NCI-H748 (cell line): Measurements from ENCODE around the gene TMTC2.

Experiments used
- DNase-seq: peaks from one replicate; lab custom pipeline; 2025; ENCODE audit not compliant: unreplicated experiment; lab: John Stamatoyannopoulos, UW

Gene TMTC2

DNA sequence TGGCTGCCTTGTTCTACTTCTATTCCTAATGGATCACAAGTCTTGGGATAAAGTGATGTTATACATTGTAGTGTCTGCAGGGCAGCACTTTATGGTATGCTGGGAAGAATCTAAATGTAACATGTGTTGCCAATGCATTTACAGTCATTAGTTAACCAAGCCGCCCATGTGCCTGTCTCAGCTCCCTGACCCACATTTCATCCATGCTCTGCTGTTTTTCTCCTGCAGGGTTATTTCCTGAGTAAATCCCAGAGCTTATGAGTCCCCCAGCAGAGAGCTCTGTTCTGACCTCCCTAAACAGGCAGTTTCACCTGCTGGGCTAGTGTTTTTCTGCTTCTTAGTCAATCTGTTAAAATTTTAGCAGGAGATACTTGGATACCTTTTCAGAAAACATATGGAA is 4.4 kb upstream of the TMTC2 start:
- DNase-seq, result no peak

DNA sequence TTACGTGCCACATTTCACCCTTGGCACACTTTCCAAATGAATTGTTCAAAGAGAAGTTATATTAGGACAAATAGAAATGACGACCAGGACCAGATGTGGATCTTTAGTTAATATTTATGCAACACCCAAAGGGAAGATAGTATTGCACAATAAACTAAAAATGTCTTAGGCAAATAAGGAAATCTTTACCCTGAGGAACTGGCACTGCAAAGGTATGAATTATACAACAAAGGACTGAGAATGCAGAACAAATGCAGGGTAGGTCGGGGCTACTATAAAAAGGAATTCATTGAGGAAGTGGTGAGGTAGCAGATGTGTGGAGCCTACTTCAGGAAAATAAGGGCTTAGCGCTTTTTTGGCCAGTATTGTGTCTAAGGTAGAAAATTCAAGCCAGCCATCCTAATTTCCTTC is 3.9 kb upstream of the TMTC2 start:
- no peak for DNase-seq

DNA sequence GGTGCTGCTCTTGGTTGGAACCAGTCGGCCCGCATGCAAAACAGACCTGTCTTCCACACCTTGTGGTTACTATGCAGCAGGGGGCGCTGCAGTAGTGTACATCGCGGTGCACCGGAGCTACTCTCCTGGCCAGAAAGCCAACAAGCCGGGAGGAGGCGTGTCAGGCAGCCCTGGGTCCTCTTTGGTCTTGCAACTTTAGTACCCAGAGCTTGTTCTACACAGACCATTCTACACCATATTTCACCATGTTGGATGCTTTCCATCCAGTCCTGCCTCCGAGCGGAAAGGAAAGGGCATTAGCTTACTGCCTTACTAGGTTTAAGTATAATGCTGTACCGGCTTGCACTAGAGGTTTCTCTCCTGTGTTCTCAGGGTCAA is 927 bp upstream of the TMTC2 start:
- peak; percentile 98 for DNase-seq

DNA sequence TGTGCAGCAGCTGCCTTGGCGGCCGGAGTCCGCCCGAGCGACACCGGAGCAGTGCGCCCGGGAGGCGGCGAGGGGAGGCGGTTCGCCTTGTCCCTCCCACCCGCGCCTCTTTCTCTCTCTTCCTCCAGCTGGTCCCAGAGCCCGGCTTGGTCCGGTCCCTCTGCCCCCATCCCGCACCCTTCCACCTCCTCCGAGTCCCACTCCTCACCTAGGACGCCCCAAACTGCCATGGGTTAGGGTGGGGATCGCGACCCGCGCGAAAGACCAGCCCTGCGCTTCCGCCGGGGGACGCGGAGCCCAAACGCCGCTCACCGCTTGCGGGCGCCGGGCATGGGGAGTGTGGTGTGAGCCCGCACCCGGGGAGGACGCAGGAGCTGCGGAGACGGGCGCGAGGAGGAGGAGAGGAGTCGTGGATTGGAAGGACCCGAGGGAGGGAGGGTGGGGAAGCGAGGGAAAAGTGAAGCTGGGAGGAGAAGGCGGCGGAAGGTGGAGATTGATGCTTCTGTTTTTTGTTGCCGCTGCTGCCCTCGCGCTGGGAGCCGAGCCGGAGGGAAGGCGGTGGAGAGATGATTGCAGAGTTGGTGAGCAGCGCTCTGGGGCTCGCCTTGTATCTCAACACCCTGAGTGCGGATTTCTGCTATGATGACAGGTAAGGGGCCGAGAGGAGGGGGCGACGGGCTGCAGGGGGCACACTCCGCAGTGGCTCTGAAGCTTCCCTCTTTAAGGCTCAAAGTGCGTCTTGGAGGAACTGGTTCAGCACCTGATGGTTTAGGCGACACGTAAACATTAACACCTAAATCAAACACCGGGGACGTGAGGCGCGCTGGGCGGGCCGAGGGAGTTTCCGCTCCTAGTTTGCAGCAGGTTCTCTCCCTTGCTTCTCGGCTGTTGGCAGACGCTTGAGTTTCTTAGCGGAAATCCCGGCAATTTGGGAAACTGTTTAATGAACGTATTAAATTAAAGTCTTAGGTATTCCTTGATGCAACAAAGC is 610 bp downstream of the TMTC2 start:
- peak; percentile 84 for DNase-seq

DNA sequence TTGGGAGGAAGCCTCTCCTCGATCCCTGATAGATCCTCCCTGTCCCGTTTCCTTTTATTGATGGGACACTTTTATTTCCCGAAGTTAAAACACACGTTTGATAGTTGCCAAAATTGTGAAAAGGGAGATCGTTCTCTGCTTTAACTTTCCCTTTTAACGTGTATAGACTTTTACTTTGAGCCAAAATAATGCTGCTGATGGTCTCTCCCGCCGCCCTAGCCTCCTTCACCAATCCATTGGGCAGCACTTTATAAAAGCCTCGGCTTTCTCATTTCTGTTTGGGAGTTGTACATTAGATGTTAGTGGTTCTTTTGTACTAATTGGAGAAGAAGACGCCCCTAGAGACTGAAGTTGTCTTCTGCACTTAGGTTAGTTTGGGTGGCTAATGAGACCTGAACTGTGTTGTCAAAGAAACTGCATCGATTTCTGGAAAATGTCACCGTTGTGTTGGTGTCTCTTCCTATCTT is 1.4 kb downstream of the TMTC2 start:
- DNase-seq, result peak; percentile 47

DNA sequence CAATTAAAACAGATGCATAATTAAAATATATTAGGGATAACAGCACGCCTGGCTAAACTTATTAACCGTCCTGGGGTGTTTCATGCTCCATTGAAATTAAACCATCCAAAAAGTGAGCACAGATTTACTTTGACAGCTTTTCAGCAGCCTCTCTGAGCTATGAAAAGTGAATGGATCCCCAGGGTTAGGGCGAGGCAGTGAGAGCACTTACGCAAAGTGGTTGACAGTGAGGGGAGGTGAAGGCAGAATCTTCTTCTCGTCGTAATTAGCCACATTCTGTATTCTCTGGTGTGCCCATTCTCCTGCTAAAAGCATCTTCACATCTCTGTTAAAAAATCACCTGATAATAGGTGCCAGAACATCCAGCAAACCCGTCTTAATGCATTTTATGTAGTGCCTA is 1.9 kb downstream of the TMTC2 start:
- peak; percentile 30 for DNase-seq

DNA sequence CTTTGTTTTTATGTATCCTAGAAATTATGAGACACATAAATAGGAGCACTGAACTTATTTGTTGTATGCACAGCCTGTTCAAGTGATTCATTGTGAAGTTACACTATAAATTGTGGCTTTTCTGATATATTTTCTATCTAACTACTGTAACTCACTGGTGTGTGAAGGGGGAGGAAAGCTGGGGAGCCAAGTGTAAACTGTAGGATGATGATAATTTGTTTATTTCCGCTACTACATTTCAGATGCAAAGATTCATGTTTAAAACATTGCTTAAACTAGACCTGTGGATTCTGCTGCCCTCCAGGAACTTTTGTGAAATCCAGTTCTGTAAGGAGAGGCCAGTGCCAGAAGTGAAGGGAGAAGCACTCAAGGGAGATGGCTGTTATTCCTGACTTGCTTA is 3.3 kb downstream of the TMTC2 start:
- DNase-seq, result no peak

DNA sequence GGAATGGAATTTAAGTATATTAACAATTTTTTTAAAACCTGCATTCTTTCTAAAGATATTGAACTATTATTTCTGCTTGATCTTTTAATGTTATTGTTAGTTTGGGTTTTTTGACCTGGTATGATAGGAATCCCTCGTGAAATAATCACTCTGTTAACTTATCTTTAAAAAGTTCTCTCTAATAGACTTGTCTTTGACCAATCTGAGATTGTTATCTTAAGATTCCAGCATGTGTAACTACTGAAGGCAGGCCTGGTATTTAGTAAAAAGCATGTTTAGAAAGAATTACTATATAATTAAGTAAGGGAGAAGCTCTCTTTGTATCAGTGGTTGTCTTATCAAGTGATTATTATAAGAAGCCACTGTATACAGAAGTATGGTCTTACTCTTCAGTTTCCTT is 4.8 kb downstream of the TMTC2 start:
- DNase-seq, result no peak

DNA sequence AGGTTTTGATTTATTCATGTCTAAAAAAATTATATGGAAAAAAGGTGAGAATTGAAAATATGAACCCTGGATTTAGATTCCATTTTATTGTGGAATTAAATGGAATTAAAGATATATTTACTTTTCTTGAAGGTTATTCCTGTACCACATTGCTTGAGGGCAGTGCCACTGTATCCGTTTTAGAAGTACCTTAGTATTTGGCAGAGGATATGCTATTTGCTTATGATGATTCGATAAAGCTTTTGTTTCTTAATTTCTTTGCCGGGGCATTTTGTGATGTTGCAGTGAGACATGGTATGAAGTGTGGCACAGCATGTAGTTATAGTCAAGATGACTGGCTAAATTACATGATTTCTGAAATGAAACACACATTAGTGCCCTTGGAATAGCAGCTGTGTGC is 7.6 kb downstream of the TMTC2 start:
- no peak for DNase-seq

DNA sequence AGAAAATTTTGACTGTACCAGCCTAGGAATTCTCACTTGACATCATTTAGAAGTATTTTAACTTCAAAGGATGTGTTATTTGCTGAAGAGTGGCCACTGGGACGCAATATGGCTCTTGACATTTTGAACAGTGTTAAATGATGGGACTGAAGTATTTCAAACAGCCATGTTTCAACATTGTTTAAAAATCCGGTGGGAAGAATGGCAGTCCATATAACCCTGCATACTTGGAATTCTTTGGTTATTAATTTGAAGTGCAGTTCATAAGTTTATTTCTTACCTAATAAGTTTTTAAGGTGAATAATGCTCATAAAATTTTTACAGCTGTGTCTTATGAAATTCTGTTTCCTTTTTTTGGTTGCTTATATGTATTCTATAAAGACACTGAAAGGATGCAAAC is 8.3 kb downstream of the TMTC2 start:
- no peak for DNase-seq

DNA sequence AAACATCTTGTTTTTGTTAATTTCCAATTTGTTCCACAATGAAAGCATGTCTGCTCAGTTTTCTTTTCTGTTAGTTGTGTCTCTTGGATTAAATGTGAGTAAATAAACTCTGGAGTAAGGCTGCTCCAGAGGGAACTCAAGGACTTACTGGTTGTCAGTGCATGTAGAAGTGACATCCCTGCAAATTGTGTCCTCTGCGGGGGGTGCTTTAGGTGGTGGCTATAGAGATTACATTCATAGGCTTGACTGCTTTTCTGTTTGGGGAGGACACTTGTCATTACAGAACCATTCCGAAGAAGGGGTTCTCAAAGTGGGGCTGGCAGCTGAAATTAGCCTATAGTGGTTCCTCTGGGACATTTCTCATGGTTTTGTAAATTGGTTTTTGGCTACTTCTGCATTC is 8.8 kb downstream of the TMTC2 start:
- DNase-seq, result no peak

DNA sequence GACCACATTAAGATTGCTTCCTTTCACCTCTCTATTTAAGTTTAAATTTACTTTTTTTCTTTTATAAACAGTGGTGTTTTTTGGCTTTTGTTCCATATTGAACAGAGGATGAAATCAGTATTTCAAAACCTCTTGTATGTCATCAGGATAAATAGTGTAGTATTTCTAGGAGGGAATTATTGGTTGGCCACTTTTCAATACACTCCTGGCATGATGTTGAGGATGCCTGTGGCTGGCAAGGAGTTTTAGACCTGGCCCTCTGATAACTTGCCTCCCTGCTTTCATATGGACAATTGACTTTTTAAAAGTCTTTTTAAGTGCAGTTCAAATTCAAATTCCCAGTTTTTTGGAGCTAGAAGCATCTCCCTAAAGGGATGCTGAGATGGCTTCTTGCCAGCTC is 9.8 kb downstream of the TMTC2 start:
- DNase-seq, result no peak

DNA sequence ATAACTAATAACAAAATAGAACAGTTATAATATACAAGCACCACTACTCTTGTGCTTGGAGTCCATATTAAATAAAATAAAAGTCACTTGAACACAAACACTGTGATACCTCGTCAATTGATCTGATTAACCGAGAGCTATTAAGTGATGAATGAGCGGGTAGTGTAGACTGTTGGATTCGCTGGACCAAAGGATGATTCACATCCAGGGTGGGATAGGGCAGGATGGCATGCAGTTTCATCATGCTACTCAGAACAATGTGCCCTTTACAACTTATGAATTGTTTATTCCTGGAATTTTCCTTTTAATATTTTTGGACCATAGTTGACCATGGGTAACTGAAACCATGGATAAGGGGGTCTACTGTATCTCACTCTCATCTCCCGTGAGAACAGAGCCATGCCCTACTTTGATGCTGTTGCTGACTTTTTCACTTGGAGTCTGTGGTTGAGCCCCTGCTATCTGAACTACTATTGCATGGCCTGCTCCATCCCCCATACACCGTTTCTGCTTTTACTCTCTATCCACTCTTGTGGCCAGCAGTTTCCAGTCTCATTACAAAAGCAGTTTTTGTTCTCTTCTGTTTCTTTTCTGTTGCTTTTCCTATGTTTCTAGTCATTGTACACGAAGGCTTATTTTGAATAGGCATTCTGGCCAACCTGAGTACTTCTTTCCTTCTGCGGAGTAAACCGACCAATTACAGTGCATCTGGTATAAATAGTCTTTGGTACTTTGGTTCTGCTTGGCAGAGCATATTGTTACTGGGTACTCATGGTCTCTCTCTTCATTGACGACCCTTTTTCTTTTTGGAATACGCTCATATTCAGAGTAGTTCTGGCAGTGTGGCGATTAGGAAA is 12.2 kb downstream of the TMTC2 start:
- no peak for DNase-seq

DNA sequence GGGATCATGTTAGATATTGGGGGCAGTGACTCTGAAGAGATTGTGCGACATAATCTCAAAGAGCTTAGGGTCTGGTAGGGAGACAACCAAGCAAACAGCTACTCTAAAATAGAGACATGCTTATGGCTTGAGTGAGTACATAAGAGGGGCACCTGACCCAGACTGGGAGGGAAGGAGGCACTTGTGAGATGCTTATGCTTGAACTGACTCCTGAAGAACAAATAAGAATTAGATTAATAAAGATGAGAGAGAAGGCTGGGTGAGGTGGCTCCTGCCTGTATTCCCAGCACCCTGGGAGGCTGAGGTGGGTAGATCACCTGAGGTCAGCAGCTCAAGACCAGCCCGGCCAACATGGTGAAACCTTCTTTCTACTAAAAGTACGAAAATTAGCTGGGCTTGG is 19.1 kb downstream of the TMTC2 start:
- DNase-seq, result no peak

DNA sequence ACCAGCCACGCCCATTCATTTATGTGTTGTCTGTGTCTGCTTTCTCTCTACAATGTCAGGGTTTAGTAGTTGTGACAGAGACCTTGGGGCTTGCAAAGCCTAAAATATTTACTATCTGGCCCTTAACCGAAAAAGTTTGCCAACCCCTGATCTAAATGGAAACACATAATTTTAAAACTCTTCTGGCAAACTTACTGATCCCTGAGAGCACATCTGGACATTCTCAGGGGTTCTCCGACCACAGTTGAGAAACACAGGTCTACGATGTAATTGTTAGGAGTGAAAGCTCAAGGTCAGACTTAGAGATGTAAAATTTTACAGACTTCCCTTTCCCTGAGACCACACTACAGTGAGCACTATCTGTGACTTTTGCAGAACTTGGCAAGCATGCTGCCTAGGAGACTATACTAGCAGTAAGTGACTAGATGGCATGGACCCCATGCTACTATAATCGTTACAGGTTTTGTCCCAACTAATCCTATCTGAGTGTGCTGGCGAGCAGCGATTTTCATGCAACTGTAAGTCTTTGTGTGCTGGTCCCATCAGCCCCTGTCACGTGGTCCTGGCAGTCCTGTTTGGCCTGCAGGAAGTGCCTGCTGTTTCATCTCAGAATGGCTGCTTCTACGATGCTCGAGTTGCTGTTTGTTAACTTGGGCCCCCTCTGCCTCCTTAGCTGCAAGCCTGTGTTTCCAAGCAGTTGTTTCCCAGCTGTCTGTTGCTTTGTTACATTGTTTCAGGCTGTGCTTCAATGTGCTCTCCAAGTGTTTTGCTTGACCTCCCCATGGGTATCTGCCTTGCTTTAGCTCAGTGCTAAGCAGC is 21.6 kb downstream of the TMTC2 start:
- DNase-seq, result no peak

DNA sequence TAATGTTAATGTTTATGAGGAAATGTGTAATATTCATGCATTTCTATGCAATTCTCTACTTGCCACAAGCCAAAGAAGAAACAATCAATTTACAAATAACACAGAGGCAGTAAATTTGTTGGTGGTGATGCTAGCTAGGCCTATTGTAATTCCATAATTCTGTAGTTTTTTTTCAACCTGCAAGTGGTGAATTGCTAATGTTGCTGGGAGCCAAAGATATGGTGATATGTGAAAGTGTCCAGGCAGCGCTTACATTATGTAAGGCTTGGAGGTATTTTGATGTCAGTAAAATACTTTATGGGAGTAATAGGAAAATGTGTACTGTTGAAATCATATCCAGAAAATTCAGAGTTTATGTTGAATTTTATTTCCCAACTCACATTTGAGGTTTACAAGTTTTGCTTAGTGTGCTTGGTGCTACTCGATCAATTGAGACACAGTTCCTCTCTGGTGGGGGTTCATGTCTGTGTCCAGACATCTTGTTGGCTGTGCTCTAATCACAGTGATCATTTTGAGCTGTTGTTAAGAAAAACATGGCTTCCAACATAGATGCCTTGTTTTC is 23.2 kb downstream of the TMTC2 start:
- no peak for DNase-seq

DNA sequence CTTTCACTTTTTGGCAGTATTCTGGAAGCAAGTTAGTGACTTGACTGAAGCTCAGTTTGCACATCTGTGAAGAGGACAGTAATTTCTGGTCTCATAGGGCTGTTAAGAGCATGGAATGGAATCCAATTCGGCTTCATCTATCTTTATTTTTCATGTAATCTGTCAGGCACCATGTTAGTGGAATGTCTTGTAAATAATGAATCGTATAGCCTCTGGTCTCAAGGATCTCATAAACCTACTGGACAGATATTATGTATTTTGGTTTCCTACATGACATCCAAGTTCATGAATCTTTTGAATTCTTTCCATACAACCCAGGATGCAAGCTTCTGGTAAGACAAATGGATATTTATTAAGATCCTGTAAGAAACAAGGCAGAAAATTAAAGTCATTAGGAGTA is 24.0 kb downstream of the TMTC2 start:
- DNase-seq, result no peak

DNA sequence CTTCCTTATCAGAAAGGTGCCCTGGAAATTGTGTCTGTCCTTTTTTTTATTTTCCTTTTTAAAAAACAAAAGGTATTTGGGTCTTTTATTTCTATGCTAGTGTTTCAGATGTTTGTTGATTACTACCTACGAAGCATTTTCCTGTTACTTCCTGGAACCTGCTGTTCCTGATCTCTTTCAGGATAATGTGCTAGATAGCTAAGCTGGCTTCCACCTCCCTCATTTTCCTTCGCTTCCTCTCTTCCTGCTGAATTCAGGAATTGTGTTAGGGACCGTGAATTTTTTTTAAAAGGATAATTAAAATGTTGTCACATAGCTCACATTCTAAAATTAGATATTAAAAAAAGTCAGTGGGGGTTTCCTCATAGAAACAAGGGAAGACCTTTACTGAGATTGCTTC is 27.7 kb downstream of the TMTC2 start:
- DNase-seq, result no peak

DNA sequence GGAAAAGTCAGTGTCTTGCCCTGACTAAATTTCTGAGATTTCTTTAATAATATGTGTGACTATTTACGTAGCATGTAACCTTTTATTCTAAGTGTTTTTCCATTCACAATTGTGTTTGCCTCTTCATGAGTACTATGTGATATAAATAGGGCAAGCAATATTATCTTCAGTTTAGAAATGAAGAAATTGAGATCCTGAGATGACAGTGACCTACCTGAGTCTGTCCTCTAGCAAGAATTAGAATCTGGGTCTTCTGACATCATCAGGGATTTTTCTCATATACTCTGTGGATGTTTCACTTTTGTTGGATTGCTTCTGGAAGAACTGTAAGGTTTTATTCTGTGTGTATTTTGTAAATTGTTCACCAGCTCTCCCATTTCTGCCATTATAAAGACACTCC is 35.0 kb downstream of the TMTC2 start:
- no peak for DNase-seq

DNA sequence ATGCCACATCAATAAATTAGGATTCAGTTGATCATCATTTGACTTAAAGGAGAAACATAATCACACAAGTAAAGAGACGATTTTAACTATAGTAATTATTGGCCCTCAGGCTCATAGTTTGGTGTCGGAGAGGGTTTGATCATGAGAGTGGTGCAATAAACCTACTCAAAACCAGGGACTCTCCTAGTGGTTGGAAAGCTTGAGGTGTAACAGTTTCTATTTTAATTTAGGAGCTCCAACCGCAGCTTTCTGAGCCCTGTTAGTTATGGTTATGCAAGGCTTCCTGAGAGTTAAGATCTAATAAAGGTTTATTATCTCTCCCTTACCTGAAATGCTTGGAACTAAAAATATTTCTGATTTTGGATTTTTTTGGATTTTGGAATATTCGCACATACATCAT is 36.4 kb downstream of the TMTC2 start:
- DNase-seq, result no peak

DNA sequence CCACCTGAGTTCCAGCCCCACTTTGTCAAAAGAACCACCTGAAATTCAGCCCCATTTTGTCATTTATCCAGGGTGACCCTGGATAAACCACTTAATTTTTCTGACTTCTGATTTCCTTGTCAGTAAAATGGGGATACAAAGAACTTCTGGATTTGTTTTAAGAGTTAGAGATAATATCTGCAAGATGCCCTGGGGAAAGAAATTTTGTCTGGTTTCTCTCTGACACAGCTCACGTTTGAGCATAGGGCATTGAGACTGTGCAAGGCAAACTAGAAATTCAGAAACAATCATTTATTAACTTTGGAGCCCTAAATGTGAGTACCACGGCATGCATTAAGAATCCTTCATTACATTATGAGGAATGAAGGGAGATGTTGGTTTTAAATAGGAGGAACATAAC is 37.2 kb downstream of the TMTC2 start:
- no peak for DNase-seq
